ENCODE data around the gene ZNF778.
"Not testable (repeated sequence)": the region's sequence is repeated elsewhere in the genome, so short reads cannot be mapped to it uniquely, and the experiment has no call there.

Gene ZNF778

GRCh38 chr16:89183463-89183862, 34.0 kb upstream of the ZNF778 start:
- no peak for DNase-seq

GRCh38 chr16:89183975-89184676, 33.4 kb upstream of the ZNF778 start:
- DNase-seq: no peak

- no peak for DNase-seq
Measured at GRCh38 chr16:89184677-89184932, 32.9 kb upstream of the ZNF778 start.

GRCh38 chr16:89184933-89185794, 32.3 kb upstream of the ZNF778 start:
- DNase-seq: no peak

GRCh38 chr16:89185887-89186592, 31.5 kb upstream of the ZNF778 start:
- DNase-seq: not testable (repeated sequence)

GRCh38 chr16:89186593-89187031, 30.9 kb upstream of the ZNF778 start:
- DNase-seq: not testable (repeated sequence)

- peak; percentile 23 for DNase-seq
Measured at GRCh38 chr16:89187032-89187769, 30.3 kb upstream of the ZNF778 start.

- peak; percentile 12 for DNase-seq
Measured at GRCh38 chr16:89187770-89188392, 29.6 kb upstream of the ZNF778 start.

GRCh38 chr16:89188471-89189357, 28.8 kb upstream of the ZNF778 start:
- DNase-seq: not testable (repeated sequence)

GRCh38 chr16:89189358-89190025, 28.0 kb upstream of the ZNF778 start:
- DNase-seq: no peak

GRCh38 chr16:89190150-89190958, 27.1 kb upstream of the ZNF778 start:
- no peak for DNase-seq

- no peak for DNase-seq
Measured at GRCh38 chr16:89191033-89191900, 26.2 kb upstream of the ZNF778 start.

GRCh38 chr16:89191901-89192185, 25.7 kb upstream of the ZNF778 start:
- DNase-seq: no peak

GRCh38 chr16:89192186-89192955, 25.1 kb upstream of the ZNF778 start:
- DNase-seq: peak; percentile 88

GRCh38 chr16:89192956-89193575, 24.4 kb upstream of the ZNF778 start:
- peak; percentile 68 for DNase-seq

- no peak for DNase-seq
Measured at GRCh38 chr16:89193576-89194293, 23.8 kb upstream of the ZNF778 start.

Measured in CD4-positive, alpha-beta T cell treated with Interleukin-12 subunit alpha and Interleukin-12 subunit beta, for 1 hour (primary cell).